ENCODE measurements around the gene PRKAG2.

- no peak for TF ChIP-seq CTCF (IDR thresholded peaks at IDR 0.05)
- no peak for TF ChIP-seq POLR2A (IDR thresholded peaks at IDR 0.05)
Observed at GRCh38 chr7:151611041-151611440, 265.9 kb downstream of the PRKAG2 start.

Data from lower leg skin (tissue), 3 donors.